ENCODE measurements around the gene TXNDC11. TPM values are rescaled to one million over a fixed set of nuclear protein-coding genes. Genes with fewer than 3 reads are reported as not detected.

Gene TXNDC11
- total RNA-seq, 1 donor from 2014 or later: 33.6 TPM

Small RNA genes within 50 kb of the gene (small RNA-seq; reads per million reads assigned to genes)
- not detected for gene RF00017 (ENCODE audit: low replicate concordance)

Other genes starting within 250 kb of the TXNDC11 start
- 38.9 TPM for gene LITAF, start 155.9 kb downstream of the TXNDC11 start, total RNA-seq
- 27.9 TPM for gene SNN, start 74.4 kb downstream of the TXNDC11 start, total RNA-seq
- gene ZC3H7A, start 54.4 kb upstream of the TXNDC11 start, total RNA-seq: 71.3 TPM
- 202 TPM for gene RSL1D1, start 108.7 kb upstream of the TXNDC11 start, total RNA-seq
- gene GSPT1, start 173.1 kb upstream of the TXNDC11 start, total RNA-seq: 68.9 TPM
- gene NPIPB2, start 199.2 kb upstream of the TXNDC11 start, total RNA-seq: 7.0 TPM
- gene TNFRSF17, start 222.4 kb upstream of the TXNDC11 start, total RNA-seq: 0.51 TPM
- 11.1 TPM for gene SNX29, start 233.9 kb upstream of the TXNDC11 start, total RNA-seq

Data from tongue (tissue), 2 donors.